Measurements from ENCODE around the gene RERE.
A peak's percentile ranks its signal among the peaks of the same experiment; 100 is the strongest.

RERE gene

DNA sequence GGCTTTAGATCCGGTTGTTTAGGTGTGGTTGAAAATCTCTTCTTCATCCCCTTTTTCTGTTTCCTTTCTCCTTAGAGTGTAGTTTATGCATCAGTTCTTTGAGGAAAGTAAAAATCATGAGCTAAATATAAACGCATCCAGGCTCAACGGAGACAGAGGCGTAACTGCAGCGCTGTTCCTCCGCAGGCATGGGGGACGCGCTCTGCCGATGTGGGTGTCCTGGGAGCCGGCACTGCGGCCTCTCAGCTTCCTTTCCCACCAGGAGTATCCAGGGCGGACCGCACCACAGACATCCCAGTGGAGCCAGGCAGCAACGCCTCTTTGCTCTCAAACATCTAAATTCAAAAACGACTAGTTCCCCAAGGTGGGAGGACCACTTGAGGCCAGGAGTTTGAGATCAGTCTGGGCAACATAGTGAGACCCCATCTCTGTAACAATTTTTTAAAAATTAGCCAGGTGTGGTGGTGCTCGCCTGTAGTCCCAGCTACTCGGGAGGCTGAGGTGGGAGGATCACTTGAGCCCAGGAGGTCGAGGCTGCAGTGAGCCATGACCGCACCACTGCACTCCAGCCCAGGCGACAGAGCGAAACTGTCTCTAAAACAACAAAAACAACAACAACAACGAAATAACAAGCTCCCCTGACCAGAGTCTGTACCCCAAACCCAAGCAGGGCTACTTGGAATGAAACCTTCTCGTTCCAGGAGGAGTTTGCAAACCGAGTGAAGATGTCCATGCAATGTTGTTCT, 483.2 kb downstream of the RERE start:
- no peak overlapping the region for H2AK5ac ChIP-seq (ENCODE audit: low read length)
- H3K18ac ChIP-seq (ENCODE audit: low read length) = no peak overlapping the region
- no CpG with 5 or more reads among the region's 24 CpGs for WGBS (ENCODE audit: extremely low coverage, insufficient coverage, insufficient read length)
- DNase-seq = no peak
- no peak overlapping the region for H4K8ac ChIP-seq (ENCODE audit: low read depth, low read length)
- H3K9me3 ChIP-seq (ENCODE audit: insufficient read depth, low read depth, low read length) = peaks cover 3% of the 10 kb centered on the region
- H3K4me3 ChIP-seq (ENCODE audit: low read depth, low read length) = no peak overlapping the region
- H3K79me1 ChIP-seq (ENCODE audit: low read length) = no peaks in the 10 kb centered on the region
- H4K91ac ChIP-seq (ENCODE audit: low read depth, low read length) = no peak overlapping the region
- H3K36me3 ChIP-seq (ENCODE audit: control insufficient read depth in 1 of 2, insufficient read depth in 2 of 2, low read length in 2 of 2) = no peaks in the 10 kb centered on the region
- H2AFZ ChIP-seq (ENCODE audit: insufficient read depth, low read length, poor library complexity) = no peak overlapping the region
- H3K27me3 ChIP-seq (ENCODE audit: insufficient read depth, low read length) = no peaks in the 10 kb centered on the region
- no peak overlapping the region for H4K12ac ChIP-seq (ENCODE audit: low read depth, low read length)
- H2BK120ac ChIP-seq (ENCODE audit: insufficient read depth, low read length, poor library complexity) = no peak overlapping the region
- H3K14ac ChIP-seq (ENCODE audit: low read length) = no peak overlapping the region
- no peak overlapping the region for H3K4me2 ChIP-seq (ENCODE audit: low read length)
- no peak overlapping the region for H3K4ac ChIP-seq (ENCODE audit: low read depth, low read length)
- H3K4me1 ChIP-seq (ENCODE audit: control insufficient read depth in 1 of 2, insufficient read depth in 2 of 2, low read length in 2 of 2) = peaks cover 0 to 2% of the 10 kb centered on the region in 2 experiments
- no peak overlapping the region for H3K9ac ChIP-seq (ENCODE audit: low read length)
- no peak overlapping the region for H2BK12ac ChIP-seq (ENCODE audit: low read length)
- H3K79me2 ChIP-seq (ENCODE audit: control insufficient read depth, insufficient read depth, low read length, poor library complexity) = no peaks in the 10 kb centered on the region
- no peak overlapping the region for H3K27ac ChIP-seq (ENCODE audit: low read depth, low read length)
- no peak overlapping the region for H2BK5ac ChIP-seq (ENCODE audit: low read depth, low read length, poor library complexity)
- no peak overlapping the region for H3K23ac ChIP-seq (ENCODE audit: low read length)

DNA sequence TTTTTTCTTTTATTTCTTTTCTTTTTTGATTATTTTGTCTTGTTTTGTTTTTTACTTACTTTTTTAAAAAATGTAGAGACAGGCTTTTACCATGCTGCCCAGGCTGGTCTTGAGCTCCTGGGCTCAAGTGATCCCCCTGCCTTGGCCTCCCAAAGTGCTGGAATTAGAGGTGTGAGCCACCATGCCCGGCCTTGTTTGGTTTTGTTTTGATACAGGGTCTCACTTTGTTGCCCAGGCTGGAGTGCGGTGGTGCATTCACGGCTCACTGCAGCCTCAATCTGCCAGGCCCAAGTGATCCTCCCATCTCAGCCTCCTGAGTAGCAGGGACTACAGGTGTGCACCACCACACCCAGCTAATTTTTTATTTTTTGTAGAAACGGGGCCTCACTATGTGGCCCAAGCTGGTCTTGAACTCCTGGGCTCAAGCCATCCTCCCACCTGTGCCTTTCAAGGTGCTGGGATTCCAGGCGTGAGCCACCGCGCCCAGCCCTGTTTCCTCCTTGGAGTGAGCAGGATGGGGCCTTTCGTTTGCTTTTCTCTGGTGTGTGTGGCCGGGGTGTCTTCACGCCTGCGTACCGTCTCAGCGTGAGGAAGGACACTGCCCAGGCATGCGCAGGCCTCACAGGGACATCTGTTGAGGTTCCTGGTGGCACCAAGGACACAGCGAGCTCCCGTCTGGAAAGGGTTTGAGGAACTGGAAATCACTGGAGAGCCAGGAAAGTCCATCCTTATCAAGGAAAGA, 484.0 kb downstream of the RERE start:
- DNase-seq = no peak
- Histone ChIP-seq H3K14ac (ENCODE audit: low read length) (no peak overlapping the region), H3K27ac (ENCODE audit: low read depth, low read length) (no peak overlapping the region), H3K4me3 (ENCODE audit: low read depth, low read length) (no peak overlapping the region), H4K91ac (ENCODE audit: low read depth, low read length) (no peak overlapping the region), H2AFZ (ENCODE audit: insufficient read depth, low read length, poor library complexity) (no peak overlapping the region), H2BK5ac (ENCODE audit: low read depth, low read length, poor library complexity) (no peak overlapping the region), H3K36me3 (ENCODE audit: control insufficient read depth in 1 of 2, insufficient read depth in 2 of 2, low read length in 2 of 2) (no peaks in the 10 kb centered on the region), H2BK120ac (ENCODE audit: insufficient read depth, low read length, poor library complexity) (no peak overlapping the region), H3K79me1 (ENCODE audit: low read length) (no peaks in the 10 kb centered on the region), H2AK5ac (ENCODE audit: low read length) (no peak overlapping the region), H3K9ac (ENCODE audit: low read length) (no peak overlapping the region), H3K18ac (ENCODE audit: low read length) (no peak overlapping the region), H2BK12ac (ENCODE audit: low read length) (no peak overlapping the region), H3K4ac (ENCODE audit: low read depth, low read length) (no peak overlapping the region), H3K4me1 (ENCODE audit: control insufficient read depth in 1 of 2, insufficient read depth in 2 of 2, low read length in 2 of 2) (peaks cover 0 to 2% of the 10 kb centered on the region in 2 experiments), H3K4me2 (ENCODE audit: low read length) (no peak overlapping the region), H4K12ac (ENCODE audit: low read depth, low read length) (no peak overlapping the region), H3K23ac (ENCODE audit: low read length) (no peak overlapping the region), H3K79me2 (ENCODE audit: control insufficient read depth, insufficient read depth, low read length, poor library complexity) (no peaks in the 10 kb centered on the region), H4K8ac (ENCODE audit: low read depth, low read length) (no peak overlapping the region), H3K27me3 (ENCODE audit: insufficient read depth, low read length) (no peaks in the 10 kb centered on the region), H3K9me3 (ENCODE audit: insufficient read depth, low read depth, low read length) (peaks cover 3% of the 10 kb centered on the region)
- WGBS (ENCODE audit: extremely low coverage, insufficient coverage, insufficient read length) = no CpG with 5 or more reads among the region's 16 CpGs

GRCh38 chr1:8332806-8333205, 484.6 kb downstream of the RERE start:
- no peak overlapping the region for H3K4ac ChIP-seq (ENCODE audit: low read depth, low read length)
- no peaks in the 10 kb centered on the region for H3K79me2 ChIP-seq (ENCODE audit: control insufficient read depth, insufficient read depth, low read length, poor library complexity)
- H4K91ac ChIP-seq (ENCODE audit: low read depth, low read length) = no peak overlapping the region
- no peak overlapping the region for H4K12ac ChIP-seq (ENCODE audit: low read depth, low read length)
- no peak overlapping the region for H2AK5ac ChIP-seq (ENCODE audit: low read length)
- H3K27ac ChIP-seq (ENCODE audit: low read depth, low read length) = no peak overlapping the region
- H3K27me3 ChIP-seq (ENCODE audit: insufficient read depth, low read length) = no peaks in the 10 kb centered on the region
- no peak overlapping the region for H3K14ac ChIP-seq (ENCODE audit: low read length)
- H3K23ac ChIP-seq (ENCODE audit: low read length) = no peak overlapping the region
- no peak overlapping the region for H2AFZ ChIP-seq (ENCODE audit: insufficient read depth, low read length, poor library complexity)
- no peak overlapping the region for H3K4me3 ChIP-seq (ENCODE audit: low read depth, low read length)
- H3K9ac ChIP-seq (ENCODE audit: low read length) = no peak overlapping the region
- H3K4me2 ChIP-seq (ENCODE audit: low read length) = no peak overlapping the region
- no peak overlapping the region for H2BK120ac ChIP-seq (ENCODE audit: insufficient read depth, low read length, poor library complexity)
- H3K4me1 ChIP-seq (ENCODE audit: control insufficient read depth in 1 of 2, insufficient read depth in 2 of 2, low read length in 2 of 2) = peaks cover 0 to 2% of the 10 kb centered on the region in 2 experiments
- H3K79me1 ChIP-seq (ENCODE audit: low read length) = no peaks in the 10 kb centered on the region
- no peaks in the 10 kb centered on the region for H3K36me3 ChIP-seq (ENCODE audit: control insufficient read depth in 1 of 2, insufficient read depth in 2 of 2, low read length in 2 of 2)
- H3K18ac ChIP-seq (ENCODE audit: low read length) = no peak overlapping the region
- no peak overlapping the region for H2BK12ac ChIP-seq (ENCODE audit: low read length)
- H3K9me3 ChIP-seq (ENCODE audit: insufficient read depth, low read depth, low read length) = peaks cover 1% of the 10 kb centered on the region
- no peak overlapping the region for H2BK5ac ChIP-seq (ENCODE audit: low read depth, low read length, poor library complexity)
- H4K8ac ChIP-seq (ENCODE audit: low read depth, low read length) = no peak overlapping the region
- peak in 1 of 2 donors; percentile 30 for DNase-seq
- WGBS (ENCODE audit: extremely low coverage, insufficient coverage, insufficient read length) = no CpG with 5 or more reads among the region's 16 CpGs

- H2BK5ac ChIP-seq (ENCODE audit: low read depth, low read length, poor library complexity) = no peak overlapping the region
- H4K8ac ChIP-seq (ENCODE audit: low read depth, low read length) = no peak overlapping the region
- H2BK120ac ChIP-seq (ENCODE audit: insufficient read depth, low read length, poor library complexity) = no peak overlapping the region
- no peak overlapping the region for H4K12ac ChIP-seq (ENCODE audit: low read depth, low read length)
- no peak overlapping the region for H3K9ac ChIP-seq (ENCODE audit: low read length)
- no peak overlapping the region for H2AFZ ChIP-seq (ENCODE audit: insufficient read depth, low read length, poor library complexity)
- H3K4me2 ChIP-seq (ENCODE audit: low read length) = no peak overlapping the region
- no peak overlapping the region for H3K27ac ChIP-seq (ENCODE audit: low read depth, low read length)
- WGBS (ENCODE audit: extremely low coverage, insufficient coverage, insufficient read length) = no CpG with 5 or more reads among the region's 47 CpGs
- no peak overlapping the region for H2AK5ac ChIP-seq (ENCODE audit: low read length)
- no peak for DNase-seq
- no peak overlapping the region for H4K91ac ChIP-seq (ENCODE audit: low read depth, low read length)
- no peaks in the 10 kb centered on the region for H3K27me3 ChIP-seq (ENCODE audit: insufficient read depth, low read length)
- H3K14ac ChIP-seq (ENCODE audit: low read length) = no peak overlapping the region
- no peak overlapping the region for H3K4ac ChIP-seq (ENCODE audit: low read depth, low read length)
- H3K79me2 ChIP-seq (ENCODE audit: control insufficient read depth, insufficient read depth, low read length, poor library complexity) = no peaks in the 10 kb centered on the region
- H3K18ac ChIP-seq (ENCODE audit: low read length) = no peak overlapping the region
- no peaks in the 10 kb centered on the region for H3K36me3 ChIP-seq (ENCODE audit: control insufficient read depth in 1 of 2, insufficient read depth in 2 of 2, low read length in 2 of 2)
- no peaks in the 10 kb centered on the region for H3K79me1 ChIP-seq (ENCODE audit: low read length)
- no peaks in the 10 kb centered on the region for H3K9me3 ChIP-seq (ENCODE audit: insufficient read depth, low read depth, low read length)
- peaks cover 0 to 2% of the 10 kb centered on the region in 2 experiments for H3K4me1 ChIP-seq (ENCODE audit: control insufficient read depth in 1 of 2, insufficient read depth in 2 of 2, low read length in 2 of 2)
- no peak overlapping the region for H3K4me3 ChIP-seq (ENCODE audit: low read depth, low read length)
- no peak overlapping the region for H3K23ac ChIP-seq (ENCODE audit: low read length)
- H2BK12ac ChIP-seq (ENCODE audit: low read length) = no peak overlapping the region
Measured at GRCh38 chr1:8330271-8331125, 486.9 kb downstream of the RERE start.
